NCI-H510A (cell line): Measurements from ENCODE around the gene TBC1D2B.

Experiments
- DNase-seq: peaks from one replicate; lab custom pipeline; 2025; lab: John Stamatoyannopoulos, UW

The TBC1D2B gene

GRCh38 chr15:78034495-78035191, 42.9 kb downstream of the TBC1D2B start:
- DNase-seq = no peak

GRCh38 chr15:78033864-78034263, 43.6 kb downstream of the TBC1D2B start:
- no peak for DNase-seq

GRCh38 chr15:78032671-78033070, 44.8 kb downstream of the TBC1D2B start:
- DNase-seq = no peak

GRCh38 chr15:78024883-78025282, 52.6 kb downstream of the TBC1D2B start:
- no peak for DNase-seq

GRCh38 chr15:78024519-78024870, 53.0 kb downstream of the TBC1D2B start:
- DNase-seq = no peak

DNA sequence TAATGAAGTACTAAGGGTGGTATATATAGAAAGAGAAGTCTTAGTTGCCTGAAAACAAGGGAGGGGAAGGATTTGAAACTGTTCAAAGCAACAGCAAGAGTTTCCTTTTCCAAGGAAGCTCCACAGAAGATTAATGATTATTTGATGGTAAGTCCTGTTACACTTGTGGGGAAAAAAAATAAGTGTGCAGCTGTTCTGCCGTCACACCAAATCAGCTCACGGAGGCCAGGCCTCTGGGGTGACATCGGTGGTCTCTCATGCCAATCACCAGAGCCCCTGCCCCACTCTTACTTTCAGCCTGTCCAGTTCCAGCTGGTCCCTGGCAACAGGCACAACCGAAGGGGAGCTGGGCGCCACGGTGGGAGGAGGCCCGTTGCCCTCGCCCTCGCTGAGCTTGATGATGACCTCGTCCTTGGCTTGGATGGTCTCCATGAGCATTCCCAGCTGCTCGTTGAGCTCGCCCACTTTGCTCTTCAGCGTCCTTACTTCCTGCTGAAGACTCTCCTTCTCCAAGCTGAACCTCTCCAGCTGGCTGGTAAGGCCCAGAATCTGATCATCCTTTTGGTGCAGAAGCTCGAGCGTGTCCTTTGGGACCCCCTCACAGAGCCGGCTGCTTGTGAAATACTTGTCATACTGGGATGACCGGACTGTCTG, 53.5 kb downstream of the TBC1D2B start:
- DNase-seq = no peak

- DNase-seq = no peak
These were observed 54.3 kb downstream of the TBC1D2B start for GRCh38 chr15:78023081-78023665.

GRCh38 chr15:78021761-78022160, 55.8 kb downstream of the TBC1D2B start:
- DNase-seq = no peak

DNA sequence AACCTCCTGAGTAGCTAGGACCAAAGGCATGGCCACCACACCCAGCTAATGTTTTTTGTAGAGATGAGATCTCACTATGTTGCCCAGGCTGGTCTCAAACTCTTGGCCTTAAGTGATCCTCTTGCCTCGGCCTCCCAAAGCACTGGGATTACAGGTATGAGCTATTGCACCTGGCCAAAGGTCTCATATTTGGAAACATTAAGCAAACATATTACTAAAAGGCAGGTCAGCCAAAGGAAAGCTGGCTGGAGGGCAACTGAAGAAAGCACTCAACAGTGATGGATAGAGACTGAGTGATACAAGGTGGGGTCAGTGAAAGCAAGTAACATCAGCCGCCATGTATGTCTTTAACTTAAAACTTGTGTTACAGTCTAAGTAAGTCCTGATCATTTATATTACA, 57.5 kb downstream of the TBC1D2B start:
- DNase-seq = no peak

DNA sequence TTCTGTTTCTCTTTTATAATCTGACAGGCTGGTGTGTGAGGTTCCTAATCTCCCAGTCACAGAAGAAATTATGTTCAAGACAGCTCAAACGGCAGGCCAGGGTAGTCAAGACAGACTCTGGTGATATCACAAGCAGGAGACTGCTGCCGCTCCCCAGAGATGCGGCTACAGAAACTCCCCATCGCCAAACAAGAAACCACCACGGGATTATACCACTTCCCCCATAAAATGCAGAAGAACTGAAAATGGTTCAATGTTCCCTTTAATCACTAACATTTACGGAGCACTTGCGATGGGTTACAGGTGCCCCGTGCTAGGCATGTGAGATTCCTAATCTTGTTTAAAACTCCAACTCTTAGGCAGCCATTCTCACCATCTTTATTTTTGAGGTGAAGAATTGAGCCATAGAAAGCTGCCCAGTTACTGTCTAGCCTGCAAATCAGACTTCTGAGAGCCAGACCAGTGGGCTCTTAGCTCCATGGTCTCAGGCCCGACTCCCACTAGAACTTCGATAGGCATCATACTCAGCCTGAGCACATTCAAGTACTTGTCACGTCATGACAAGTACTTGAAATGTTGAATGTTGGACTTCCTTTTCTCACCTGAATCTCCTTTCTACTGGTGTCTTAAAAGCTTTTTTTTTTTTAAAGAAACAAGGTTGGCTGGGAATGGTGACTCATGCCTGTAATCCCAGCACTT, 58.4 kb downstream of the TBC1D2B start:
- no peak for DNase-seq

DNA sequence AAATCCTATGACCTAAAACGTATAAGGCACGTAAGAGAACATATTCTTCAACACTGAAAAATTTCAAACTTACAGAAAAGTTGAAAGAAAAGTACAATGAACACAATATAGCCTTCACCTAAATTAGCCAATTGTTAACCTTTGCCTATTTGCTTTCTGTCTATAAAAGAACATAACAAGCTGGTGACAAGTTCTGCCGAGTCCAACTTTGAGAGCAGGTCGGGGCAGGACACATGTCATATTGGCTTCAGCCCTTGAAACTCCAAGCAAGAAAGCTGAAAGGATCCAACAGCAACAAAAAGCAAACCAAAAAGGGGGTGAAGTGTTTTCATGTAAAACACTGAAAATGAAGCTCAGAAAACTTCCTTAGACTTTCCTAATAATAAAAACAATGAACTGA, 59.1 kb downstream of the TBC1D2B start:
- DNase-seq = no peak

DNA sequence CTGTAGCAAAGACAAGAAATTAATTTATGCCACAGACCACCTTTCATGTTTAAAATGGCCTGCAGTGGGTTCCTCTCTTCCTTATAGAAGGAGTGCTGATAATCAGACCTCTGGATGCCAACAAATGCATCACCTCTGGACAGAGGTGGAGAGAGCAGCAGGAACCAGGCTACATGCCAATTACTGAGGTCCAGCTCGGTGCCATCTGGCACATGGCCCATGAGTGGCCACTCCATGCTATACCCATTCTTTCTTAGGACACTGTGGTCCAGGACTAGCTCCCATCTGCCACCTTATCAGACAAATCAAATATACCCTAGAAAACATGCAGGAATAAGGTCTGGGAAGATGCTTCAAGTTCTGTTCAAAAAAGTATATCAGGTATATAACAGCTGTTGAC, 60.7 kb downstream of the TBC1D2B start:
- DNase-seq = no peak

DNA sequence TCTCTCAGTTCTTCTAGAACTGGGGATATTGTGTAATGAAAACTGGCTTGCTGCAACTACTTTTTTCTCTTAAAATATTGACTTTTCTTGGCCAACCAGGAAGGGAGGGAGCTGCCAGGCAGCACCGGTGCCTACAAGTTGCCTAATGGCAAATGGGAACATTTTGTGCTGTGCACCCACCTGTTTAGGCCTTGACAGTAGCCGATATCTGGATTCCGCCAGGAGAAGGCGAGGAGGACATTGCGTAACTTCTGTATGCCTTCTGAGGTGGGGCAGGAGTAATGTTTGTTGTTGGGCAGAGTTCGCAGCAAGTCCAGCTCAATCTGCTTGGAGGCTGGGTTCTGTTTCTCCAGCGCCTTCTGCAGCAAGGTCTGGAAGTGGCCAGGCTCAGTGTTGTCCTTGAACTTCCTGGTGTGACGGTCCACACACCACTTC, 64.9 kb downstream of the TBC1D2B start:
- no peak for DNase-seq

DNA sequence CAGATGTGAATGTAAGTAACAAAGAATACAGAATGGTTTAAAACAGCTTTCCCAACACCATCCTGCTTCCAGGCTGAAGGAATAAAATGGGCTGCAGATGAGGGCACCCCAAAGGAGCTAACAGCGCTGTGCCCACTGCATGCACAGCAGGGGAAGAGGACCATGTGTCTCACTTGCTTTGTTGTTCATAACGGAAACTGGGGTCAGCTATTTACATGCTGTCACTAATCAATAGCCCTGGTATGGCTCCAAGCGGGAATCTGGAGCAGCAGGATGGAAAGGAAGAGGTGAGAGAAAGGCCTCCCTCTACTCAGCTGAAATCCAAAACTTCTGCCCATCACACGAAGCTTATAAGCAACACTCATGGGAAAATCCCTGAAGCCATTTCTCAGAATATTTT, 67.4 kb downstream of the TBC1D2B start:
- no peak for DNase-seq

DNA sequence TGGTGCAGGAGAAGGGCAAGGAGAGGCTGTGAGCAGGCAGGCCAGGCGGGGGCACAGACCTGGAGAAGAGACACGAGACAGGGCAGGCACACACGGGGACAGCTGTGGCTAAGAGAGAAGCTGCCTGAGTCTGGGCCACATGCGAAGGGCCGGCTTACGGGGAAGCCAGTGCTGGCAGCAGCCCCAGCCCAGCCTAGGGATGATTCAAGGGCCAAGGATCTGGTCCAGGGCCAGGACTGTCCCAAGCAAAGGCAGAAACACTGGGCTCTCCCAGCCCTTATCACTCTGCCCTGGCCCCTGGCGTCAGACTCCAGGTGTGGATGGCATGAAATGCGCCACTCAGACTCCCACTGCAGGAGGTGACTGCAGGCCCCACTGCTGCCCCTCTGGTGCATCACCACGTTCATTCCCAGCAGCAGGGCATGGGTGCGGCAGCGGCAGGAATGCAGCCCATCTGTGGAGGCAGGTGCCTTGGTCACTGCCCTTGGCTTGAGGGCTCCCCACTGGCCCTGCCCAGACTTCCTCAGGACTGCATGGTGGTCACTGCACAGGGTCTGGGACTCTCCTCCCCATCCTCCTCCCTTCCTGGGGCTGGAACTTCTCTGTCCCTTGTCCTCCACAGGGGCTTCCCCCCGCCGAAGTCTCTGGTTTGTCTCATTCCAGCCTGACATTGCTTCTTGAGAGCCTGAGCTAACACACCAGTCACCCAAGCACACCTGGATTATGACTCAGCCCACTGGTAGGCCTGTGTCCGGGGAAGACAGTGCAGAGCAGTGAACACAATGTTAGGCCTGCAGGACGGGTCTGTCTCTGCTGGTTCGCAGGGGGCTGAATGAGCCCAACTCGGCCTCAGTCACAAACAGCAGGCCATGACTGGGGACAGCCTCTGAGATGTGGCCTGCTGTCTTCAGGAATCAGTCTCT, 69.3 kb downstream of the TBC1D2B start:
- no peak for DNase-seq

DNA sequence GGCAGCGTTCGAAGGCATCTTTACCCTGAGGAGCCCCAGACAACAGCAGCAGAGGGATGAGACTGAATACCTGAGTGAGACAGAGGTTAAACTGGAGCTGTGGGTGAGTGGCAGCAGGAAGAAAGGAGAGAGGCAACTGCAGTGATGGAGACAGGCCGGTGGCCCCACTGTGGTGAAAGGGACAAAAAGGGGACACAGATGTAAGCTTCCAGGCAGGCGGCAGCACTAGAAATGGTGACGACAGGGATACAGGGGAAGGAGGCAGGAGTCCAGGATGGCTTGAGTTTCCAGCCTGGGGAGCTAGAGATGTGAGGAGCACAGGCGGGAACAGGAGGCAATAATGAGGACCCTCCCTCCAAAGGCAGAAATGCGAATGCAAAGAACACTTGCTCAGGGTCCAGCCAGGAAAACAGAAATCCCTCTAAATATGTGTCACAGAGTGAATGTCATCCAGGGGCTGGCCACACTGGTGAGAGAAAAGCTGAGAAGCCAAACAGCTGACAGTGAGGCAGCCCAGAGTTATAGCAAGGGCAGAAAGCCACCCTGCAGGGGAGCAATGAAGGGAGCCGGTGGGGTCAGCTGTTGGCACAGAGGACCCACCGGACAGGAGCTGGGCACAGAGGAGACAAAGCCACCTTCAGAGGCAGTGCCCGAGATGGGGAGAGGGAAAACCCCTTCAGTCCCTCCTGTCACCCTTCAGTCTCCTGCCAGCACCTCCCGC, 70.1 kb downstream of the TBC1D2B start:
- no peak for DNase-seq

DNA sequence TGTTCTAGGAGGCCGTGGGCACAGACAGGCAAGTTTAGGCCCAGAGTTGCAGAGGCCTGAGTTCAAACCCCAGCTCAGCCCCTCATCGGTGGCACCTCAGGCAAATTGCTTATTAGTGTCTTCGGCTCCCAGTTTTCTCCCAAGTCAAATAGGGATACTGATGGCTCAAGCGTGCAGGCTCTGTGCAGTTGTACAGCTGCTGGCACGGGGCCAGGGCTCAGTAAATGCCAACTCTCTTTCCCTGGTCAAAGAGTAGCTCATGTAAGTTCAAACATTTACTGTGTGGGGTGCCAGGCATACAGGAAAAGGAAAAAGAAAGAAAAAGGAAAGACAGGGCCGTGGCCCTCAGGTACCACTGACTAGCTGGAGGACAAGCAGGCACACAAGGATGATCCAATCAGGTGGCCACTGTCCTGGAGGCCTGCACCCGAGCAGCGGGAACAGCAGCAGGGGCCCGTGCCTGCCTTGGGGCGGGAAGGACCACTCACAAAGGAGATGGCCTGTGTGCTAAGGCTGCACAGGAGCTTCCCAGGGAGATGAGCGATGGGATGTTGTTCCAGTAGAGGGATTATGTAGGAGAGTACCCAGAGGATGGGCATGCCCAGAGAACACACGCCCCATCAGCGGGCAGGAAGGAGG, 70.8 kb downstream of the TBC1D2B start:
- no peak for DNase-seq

DNA sequence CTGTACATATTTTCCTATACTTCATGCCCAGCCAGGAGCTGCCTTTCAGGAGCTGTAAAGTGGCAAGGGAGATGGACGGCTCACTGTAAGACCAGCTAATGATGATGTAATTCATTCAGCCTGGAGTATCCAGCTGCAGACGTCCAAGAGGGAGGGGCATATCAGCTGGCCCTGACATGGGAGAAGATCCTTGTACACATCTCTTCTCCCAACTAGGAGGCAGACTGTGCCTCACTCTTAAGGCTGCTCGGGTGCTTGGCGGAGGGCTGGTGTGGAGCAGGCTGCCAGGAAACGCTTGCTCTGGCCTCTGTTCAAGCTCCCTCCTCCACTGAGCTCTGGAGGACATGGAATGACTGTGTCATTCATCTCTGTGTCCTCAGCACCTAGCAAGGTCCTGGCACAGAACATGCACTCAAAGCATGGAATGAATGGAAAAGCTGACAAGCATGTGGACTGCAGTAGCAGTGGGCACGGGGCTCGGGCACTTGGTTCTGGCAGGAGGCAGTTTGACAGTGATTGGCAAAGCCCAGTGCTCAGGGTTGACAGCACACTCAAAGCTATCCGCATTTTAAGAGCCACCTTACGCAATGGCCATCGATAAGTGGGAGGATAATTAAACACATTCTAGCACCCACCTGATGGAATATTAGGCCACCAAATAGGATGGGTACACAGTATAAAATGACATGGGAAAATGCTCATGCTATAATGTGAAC, 72.4 kb downstream of the TBC1D2B start:
- DNase-seq = peak; percentile 75

- no peak for DNase-seq
These were observed 73.2 kb downstream of the TBC1D2B start for GRCh38 chr15:78004222-78004727.

DNA sequence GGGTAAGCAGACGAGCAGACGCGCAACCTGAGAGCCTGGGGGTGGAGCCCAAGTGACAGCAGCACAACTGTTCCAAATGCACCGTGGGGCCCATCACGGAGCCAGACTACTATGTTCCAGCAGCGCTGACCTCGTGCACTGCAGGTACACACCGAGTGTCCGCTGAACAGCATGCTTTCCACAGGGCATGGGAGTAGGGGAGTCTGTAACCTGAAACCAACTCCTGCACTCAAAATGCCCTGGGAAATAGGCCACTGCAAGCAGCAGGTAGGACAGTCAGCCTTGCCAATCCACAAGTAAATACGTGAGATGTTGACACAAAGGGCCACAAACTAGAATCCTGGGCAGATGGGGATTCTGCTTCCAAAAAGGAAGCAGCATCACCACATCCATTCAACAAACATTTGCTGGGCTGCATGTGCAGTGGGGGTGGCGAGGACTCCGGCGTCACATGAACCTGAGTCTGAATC, 73.9 kb downstream of the TBC1D2B start:
- peak; percentile 77 for DNase-seq
